HTERT RPE-1 (cell line): ENCODE results near the gene LSMEM2.
"Not testable (repeated sequence)": the region's sequence is repeated elsewhere in the genome, so short reads cannot be mapped to it uniquely, and the experiment has no call there.

Source experiments
- in situ Hi-C: fragments of 300-500 bp; cut with MboI; formaldehyde crosslinking; loops from 4 replicates; pipeline ENCODE4 v1.14.3; 2020; ENCODE audit warnings: low sequenced_read_pairs

The LSMEM2 gene

DNA sequence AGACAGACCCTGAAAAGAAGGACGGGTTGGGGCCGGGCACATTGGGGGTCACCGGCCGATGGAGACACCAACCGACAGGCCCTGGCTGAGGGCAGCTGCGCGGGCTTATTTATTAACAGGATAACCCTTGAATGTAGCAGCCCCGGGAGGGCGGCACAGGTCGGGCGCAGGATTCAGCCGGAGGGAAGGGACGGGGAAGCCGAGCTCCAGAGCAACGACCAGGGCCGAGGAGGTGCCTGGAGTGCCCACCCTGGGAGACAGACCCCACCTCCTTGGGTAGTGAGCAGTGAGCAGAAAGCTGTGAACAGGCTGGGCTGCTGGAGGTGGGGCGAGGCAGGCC lies 2.2 kb upstream of the LSMEM2 start:
- in situ Hi-C loops: no loop called here

DNA sequence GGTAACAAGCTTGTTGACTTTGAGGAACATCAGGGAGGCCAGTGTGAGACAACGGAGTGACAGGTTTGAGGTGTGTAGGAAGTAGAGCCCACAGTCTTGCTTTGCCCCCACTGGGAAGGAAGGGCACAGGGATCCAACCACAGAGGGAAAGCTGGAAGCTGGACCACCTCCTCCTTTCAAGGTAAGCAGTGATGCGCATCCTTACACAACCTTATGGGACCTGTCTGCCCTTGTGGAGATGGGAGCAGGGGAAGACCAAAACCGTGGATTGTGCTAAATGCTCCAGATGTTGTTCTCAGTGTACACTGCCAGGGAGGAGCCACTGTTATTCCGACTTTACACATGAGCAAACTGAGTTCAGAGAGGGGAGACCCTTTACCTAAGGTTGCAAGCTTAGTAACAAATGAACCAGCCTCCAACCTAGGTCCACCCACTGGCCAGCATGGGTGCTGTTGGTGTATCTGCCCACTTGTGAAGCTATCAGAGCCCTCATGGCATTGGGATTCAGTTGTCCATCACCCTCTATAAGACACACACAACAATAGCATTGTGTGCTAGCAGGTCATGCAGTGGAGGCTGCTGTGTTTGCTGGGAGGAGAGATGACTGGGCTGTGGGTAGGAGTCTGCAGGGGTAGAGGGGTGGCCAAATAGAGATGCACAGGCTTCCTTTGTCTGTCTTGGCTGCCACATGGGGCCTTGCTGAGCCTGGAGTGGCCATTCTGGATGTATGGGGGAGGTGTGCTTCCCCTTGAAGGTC lies 586 bp upstream of the LSMEM2 start:
- in situ Hi-C loops: no loop called here

DNA sequence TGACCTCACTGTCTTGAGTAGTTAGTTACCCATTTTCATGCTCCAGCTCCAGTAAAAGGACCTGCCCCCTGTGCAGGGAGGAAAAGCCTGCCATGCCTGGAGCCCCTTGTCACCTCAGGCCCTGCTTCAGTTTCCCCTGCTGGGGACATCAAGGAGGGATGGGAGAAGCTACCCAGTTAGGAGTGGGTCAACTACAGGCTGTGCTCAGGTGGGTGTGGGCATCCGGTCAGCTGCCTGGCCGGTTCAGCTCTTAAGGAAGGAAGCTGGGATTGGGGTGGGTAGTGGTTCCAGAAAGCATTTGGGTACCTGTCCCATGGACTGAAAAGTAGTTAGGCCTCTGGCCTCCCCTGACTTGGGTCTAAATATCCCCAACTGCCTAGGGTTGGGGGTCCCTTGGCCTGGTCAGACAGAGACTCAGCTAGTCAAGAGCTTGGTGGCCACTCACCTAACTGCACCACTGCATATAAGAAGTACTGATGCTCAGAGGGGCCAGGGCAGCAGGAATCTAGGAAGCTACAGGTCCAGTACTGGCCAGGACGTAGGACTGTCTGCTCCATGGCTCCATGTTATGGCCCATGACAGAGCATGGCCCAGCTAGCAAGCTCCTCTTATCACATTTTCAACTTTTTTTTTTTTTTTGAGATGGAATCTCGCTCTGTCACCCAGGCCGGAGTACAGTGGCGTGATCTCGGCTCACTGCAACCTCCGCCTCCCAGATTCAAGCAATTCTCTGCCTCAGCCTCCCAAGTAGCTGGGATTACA lies 549 bp downstream of the LSMEM2 start:
- in situ Hi-C loops: no loop called here

DNA sequence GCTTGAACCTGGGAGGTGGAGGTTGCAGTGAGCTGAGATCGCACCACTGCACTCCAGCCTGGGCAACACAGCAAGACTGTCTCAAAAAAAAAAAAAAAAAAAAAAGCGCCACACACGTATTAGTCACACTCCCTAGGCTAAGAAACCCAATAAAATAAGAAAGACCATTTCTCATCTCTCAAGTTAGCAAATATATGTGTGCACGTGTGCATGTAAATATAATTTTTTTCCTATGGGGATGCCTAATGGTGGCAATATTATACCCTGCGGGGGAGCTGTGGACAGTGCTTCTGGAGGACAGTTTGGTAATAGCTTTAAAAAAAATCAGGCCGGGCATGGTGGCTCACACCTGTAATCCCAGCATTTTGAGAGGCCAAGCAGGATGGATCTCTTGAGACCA lies 5.2 kb downstream of the LSMEM2 start:
- in situ Hi-C loops: not testable (repeated sequence)

DNA sequence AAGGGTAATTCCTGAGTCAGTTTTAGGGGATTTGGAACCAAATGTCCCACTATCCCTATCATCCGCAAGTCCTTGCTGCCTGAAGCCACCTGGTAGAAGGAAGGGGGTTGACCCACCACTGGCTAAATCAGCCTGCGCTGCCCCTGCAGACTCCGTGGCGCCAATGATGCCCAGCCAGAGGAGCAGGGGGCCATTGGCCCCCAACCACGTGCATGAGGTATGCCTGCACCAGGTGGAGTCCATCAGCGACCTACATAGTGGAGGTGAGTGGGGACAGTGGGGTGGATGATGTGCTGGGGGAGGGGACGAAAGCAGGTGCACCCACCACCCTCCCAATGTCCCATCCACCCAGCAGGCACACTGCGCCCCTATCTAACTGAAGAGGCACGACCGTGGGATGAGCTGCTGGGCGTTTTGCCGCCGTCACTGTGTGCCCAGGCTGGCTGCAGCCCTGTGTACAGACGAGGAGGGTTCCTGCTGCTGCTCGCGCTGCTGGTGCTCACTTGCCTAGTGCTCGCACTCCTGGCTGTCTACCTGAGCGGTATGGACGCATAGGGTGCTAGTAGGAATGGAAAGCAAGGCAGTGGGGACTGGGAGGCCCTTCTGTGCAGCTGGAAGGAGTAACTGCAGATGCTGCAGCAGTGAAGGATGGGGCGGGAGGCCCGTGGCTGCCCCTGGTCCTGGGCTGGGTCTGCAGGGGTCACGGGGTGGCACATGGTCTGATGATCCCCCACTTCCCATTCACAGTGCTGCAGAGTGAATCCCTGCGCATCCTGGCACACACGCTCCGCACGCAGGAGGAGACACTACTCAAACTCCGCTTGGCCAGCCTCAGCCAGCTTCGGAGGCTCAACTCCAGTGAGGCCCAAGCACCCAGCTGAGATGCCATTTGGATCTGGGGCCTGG lies 7.7 kb downstream of the LSMEM2 start:
- in situ Hi-C loops: no loop called here

DNA sequence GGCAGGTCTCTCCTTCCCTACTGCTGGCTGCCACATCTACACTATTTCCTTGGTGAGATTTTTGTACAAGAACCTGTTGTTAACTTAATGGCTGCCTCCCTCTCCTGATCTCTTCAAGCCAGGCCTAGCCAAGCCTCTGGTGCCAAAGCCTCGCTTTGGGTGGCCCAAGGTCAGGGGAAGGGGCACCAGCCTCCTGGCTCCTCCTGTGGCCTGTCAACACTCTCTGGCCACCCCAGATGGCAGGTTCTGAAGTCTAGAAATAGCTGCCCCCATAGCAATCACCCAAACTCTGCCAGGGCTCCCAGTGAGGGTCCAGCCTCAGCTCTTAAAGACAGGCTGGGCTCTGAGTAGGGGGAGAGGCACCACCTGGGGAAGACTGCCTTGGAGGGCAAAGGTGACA lies 8.4 kb downstream of the LSMEM2 start:
- in situ Hi-C loops: no loop called here

DNA sequence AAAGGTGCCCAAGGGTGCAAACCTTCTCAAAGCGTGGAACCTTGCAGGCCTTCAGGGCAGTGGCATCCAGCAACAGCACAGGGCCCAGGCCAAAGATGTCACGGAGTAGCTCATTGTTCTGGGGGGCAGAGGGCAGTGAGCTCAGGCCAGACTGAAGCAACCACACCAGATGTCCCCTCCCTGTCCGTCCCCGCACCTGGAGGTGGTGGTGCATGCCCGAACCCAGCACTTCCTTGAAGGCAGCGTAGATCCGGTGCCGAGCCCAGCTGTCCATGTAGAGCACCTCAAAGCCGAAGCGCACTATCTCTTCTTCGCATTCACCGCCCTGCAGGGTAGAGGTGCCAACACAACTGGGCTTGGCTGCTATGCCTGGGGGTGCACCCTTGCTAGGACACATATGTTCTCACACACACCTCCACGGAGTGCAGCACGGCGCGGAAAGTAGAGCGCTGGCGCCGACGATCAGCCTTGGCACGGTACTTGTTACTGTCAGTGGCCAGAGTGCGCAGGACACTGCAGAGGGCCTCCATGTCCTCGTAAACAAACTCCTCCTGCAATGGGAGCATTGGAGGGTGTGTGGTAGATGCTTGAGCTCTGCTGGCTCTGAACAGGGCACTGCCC lies 9.6 kb downstream of the LSMEM2 start:
- in situ Hi-C loops: no loop called here

DNA sequence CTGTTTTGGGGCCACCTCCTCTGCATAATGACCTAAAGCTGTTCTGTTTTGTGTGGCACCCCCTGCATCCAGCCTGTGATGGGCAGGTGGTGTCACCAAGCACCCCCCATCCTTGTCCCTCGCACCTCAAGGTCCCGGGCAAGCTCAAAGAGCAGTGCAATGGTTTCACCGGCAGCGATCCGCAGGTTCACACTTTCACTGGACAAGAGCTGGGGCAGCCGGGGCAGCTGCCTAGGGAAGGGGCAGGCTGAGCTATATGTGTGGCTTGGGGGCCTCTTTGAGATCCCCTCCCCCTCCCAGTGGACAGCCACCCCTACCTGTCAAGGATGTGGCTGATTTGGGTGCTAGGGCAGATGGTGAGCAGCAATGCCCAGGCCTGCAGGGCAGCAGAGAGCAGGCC lies 10.2 kb downstream of the LSMEM2 start:
- in situ Hi-C loops: no loop called here

DNA sequence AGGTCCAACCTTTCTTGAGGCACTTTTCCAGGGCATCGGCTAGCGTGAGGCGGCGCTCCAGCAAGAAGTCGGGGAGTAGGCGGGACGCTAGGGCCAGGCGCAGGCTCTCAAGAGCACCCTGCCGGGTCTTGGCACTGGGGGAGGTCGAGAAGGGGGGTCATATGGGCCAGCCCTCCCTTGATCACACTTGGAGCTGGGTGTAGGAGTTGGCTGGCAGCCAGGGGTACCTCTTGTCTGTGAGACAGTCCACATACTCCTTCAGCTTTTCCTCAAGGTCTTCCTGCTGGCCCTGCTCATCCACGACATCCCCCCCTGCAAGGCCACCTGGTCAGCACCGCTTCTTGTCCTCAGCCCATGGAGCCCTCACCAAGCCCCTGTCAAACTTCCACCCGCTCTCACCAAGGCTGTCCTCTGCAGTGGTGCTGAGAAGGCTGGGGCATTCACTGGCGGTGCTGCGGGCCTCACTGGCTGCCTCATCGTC lies 11.3 kb downstream of the LSMEM2 start:
- in situ Hi-C loops: no loop called here

DNA sequence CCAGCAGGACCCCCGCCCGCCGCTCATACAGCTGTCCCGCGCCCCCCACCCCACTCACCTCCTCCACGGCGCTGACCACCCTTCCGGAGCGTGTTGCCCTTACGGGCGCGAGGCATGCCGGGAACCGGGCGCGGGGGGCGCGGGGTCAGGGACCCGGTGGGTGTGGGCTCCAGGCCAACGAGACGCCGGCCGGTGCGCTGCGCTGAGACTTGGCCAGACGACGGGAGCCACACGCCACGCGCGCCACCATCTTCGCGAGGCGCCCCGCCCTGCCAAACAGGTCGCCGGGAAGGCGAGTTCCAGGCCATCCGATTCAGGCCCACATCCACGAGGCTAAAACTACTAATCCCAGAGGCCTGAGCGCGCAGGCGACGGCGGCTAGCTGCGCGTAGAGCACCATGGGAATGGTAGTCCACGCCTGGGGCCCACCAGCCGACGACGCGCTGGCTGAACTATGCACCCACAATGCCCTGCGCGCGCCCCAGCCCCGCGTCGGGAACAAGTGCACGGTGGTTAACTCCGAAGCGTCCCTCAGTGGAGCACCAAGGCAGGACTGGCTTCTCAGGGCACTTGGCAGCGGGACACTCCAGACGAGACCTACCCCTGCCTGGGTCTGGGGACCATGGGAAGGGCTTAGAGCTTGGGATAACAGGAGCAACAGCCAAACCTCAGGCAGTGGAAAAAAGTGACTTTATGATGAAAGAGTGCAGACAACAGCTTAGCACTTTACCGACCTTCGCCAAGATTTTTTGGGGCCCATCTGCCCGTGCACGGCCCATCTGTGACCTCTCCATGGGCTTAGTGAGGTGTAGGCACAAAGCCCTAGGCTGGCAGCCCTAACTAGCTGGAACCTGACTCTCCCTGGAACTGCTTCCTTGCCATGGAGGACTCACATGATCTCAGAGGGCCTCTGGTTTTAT lies 13.5 kb downstream of the LSMEM2 start, which contains the start of gene IFRD2:
TSS of gene IFRD2 (minus strand) at position 271 of the 920 bp plus-strand sequence. CDS start at position 116, 155 bp downstream.
- in situ Hi-C loops: no loop called here

DNA sequence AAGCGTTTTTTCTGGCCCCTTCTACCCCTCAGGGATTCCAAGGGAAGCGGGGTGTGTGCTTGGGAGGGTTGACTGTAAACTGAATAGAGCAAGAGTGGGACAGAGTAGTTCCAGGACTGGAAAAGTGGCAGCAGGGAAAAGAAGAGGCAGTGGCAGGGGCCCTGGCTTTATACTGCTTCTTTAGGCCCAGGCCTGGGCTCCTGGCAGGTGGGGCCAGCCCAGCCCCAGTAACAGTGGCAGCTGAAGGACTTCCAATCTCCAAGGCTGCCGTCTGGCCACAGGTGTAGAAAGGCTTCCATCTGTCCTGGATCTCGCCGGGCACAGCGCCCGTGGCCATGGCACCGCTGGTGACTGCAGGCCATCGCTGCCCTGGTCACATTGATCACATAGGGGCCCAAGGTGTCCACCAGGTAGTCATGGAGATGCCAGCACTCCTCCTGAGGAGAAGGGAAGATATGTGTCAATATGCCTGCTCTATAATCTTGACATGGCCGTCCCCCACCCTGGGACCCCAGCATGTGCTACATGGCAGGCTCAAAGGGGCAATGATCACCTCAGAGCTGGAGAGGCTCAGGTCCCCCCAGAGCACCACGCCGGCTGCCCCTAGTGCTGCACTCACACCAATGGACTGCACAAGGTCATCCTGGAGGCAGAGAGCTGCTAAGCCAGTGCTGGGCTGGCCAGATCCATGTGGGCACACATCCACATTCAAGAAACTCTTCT lies 14.4 kb downstream of the LSMEM2 start:
- in situ Hi-C loops: no loop called here

DNA sequence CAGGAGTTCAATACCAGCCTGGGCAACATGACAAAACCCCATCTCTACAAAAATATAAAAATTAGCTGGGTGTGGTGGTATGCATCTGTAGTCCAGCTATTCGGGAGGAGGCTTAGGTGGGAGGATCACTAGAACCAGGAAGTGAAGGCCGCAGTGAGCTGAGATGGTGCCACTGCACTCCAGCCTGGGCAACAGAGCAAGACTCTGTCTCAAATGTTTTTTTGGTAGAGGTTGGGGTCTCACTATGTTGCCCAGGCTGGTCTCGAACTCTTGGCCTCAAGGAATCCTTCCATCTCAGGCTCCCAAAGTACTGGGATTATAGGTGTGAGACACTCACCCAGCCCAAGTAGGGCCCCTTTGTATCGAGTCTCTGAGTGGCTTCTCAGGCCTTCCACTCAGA lies 15.2 kb downstream of the LSMEM2 start:
- in situ Hi-C loops: no loop called here

DNA sequence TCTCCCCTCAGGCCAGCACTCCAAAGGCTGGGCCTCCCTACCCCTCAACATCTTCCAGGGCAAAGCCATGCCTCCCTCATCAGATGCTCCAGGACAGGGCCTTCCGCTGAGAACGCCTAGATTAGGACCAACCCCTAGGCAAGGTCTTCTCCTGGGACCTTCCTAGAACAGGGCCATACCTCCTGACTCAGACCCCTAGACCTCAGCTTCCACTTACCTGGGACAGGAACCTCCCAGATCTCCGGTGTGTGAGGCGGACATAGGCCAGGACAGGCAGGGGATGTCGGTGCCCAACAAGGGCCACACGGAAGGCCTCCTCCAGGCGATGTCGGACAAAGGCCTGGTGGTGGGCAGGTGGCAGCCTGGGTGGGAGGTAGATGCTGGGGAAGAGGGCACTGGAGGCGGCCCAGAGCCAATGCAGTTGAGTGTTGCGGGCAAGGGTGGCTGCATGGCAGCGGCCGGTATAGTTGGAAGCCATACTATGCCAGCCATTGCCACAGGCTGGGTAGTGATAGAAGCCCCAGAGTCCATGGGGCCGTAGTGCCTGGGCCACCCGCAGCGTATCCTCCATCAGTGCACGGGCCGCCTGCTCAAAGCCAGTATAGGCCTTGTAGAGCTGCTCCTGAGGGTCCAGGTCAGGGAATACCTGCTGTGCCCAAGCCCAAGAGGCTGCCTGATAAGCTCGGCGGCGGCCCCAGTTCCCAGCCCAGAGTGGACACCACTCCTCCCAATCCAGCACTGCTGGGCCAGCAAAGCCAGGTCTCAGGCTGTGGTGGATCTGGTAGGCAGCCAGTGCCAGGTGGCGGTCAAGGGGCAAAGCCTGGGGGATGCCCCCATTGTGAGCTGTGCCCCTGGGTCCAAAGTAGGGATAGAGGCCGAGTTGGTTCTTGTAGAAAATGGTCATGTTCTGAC lies 15.9 kb downstream of the LSMEM2 start:
- in situ Hi-C loops: no loop called here

DNA sequence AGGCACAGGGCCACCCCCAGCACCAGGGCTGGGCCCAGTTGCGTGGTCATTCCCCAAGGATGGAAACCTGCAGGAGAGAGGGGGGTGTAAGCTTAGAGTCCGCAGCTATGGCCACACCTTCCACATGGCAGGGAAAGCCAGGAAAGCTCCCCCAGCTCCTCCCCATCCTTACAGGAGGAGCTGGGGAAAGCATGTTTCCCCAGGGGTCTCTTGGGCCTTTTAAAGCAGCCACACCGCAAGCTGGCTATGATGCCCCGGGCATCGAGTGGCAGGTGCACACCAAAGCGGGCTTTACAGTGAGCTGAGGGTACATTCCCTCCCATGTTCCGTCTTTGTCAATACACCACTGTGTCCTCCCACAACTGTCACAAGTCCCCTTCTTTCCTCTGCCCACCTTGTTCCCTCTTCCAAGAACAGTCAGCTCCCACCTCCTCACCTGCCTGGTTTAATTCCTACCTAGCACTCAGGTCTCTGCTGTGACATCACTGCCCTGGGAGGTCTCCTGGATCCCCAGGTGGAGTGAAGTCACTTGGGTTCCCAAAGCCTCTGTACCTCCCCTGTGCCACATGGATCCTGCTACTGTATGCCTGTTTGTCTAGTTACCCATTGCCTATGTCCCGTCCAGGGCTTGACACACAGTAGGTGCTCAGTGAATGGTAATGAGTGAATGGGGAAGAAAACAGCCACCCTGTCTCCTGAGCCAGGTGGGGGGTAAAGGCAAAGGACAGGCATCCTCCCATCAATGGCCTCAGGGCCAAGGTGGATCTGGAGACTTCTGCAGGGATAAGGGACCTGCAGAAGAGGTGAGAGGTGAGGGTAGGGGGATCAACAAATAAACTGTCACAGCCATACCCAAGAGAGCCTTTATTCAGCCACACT lies 16.9 kb downstream of the LSMEM2 start:
- in situ Hi-C loops: no loop called here

DNA sequence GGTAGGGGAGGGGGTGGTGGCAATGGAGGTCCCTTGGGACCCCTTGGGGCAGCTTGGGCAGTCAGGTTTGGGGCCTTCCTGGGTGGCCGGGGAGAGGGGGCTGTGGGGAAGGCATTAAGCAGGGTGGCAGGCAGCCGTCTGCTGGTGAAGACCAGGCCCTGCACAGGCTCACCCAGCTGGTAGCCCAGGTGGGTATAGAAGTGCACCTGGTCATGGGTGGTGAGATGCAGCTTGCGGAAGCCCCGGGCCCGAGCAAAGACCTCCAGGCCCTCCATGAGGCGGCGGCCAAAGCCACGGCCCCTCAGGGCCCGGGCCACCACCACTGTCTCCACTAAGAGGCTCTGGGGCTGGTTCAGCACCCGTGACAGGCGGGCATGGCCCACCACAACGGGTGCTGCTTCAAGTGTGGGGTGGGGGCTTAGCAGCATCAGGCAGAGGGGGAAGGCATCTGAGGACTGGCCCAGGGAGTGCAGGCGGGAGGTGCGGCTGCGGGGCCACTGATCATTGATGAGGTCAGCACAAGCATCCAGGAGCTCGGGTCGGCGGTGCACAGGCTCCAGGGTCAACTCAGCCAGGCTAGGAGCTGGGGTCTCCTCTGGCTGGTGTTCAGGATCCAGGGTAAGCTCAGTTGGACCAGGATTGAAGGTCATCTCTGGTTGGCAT lies 18.0 kb downstream of the LSMEM2 start:
- in situ Hi-C loops: no loop called here

DNA sequence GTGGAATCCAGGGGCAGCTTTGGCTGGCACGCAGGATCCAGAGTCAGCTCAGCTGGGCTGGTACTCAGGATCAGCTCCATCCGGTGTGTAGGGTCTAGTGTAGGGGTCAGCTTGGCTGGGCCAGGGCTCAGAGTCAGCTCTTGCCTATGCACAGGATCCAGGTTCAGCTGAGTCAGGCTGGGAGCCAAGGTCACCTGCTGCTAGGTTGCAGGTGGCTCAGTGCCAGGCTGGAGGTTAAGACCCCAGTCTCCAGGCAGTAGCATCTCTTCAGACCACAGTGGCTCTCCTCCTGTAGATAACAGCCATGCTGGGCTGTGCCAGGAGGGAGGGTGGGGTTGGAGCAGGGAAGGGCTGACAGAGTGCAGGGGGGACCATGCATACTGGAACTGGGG lies 18.5 kb downstream of the LSMEM2 start:
- in situ Hi-C loops: no loop called here
